Activated naive CD8-positive, alpha-beta T cell treated with anti-CD3 and anti-CD28 coated beads, Interleukin-2, amount 50 U/mL, for 24 hours (primary cell): ENCODE results near the gene TEX19.
"Not testable (repeated sequence)": the region's sequence is repeated elsewhere in the genome, so short reads cannot be mapped to it uniquely, and the experiment has no call there.

Experiments used
- ATAC-seq: fragments of 150-1000 bp; cut with Tn5 transposase; one replicate; pipeline ENCODE4 v1.10.0; 2021
- DNase-seq: peaks from one replicate; pipeline ENCODE4 v3.0.0; 2021
- H3K27ac Mint-ChIP-seq: one replicate; pipeline ENCODE4 v1.8.0; 2021; ENCODE audit warnings: mild to moderate bottlenecking, mixed read lengths
- H3K27me3 Mint-ChIP-seq: one replicate; pipeline ENCODE4 v1.8.0; 2021; ENCODE audit warnings: mixed read lengths
- H3K36me3 Mint-ChIP-seq: one replicate; pipeline ENCODE4 v1.8.0; 2021; ENCODE audit warnings: low read depth, mixed read lengths
- H3K4me1 Mint-ChIP-seq: one replicate; pipeline ENCODE4 v1.8.0; 2021; ENCODE audit warnings: mixed read lengths
- H3K4me3 Mint-ChIP-seq: one replicate; pipeline ENCODE4 v1.8.0; 2021; ENCODE audit warnings: mild to moderate bottlenecking, moderate library complexity, mixed read lengths
- H3K9me3 Mint-ChIP-seq: one replicate; pipeline ENCODE4 v1.8.0; 2021; ENCODE audit warnings: mixed read lengths

The TEX19 gene

GRCh38 chr17:82353484-82353883 lies 5.6 kb upstream of the TEX19 start:
- no peaks in the 10 kb centered on the region for H3K36me3 Mint-ChIP-seq
- H3K4me3 Mint-ChIP-seq, result no peak overlapping the region
- peaks cover 25% of the 10 kb centered on the region for H3K27me3 Mint-ChIP-seq
- H3K4me1 Mint-ChIP-seq, result peaks cover 6% of the 10 kb centered on the region
- DNase-seq (no peak), ATAC-seq (no peak)
- peaks cover 2% of the 10 kb centered on the region for H3K9me3 Mint-ChIP-seq
- no peak overlapping the region for H3K27ac Mint-ChIP-seq

GRCh38 chr17:82354804-82355308 lies 4.2 kb upstream of the TEX19 start:
- Mint-ChIP-seq H3K4me3 (no peak overlapping the region), H3K9me3 (peaks cover 6% of the 10 kb centered on the region), H3K36me3 (no peaks in the 10 kb centered on the region), H3K27me3 (peaks cover 23% of the 10 kb centered on the region), H3K27ac (no peak overlapping the region), H3K4me1 (peaks cover 9% of the 10 kb centered on the region)
- DNase-seq (no peak), ATAC-seq (no peak)

GRCh38 chr17:82355770-82356427 lies 3.1 kb upstream of the TEX19 start:
- H3K27ac Mint-ChIP-seq, result no peak overlapping the region
- peaks cover 23% of the 10 kb centered on the region for H3K27me3 Mint-ChIP-seq
- DNase-seq, result no peak
- peaks cover 9% of the 10 kb centered on the region for H3K4me1 Mint-ChIP-seq
- H3K36me3 Mint-ChIP-seq, result no peaks in the 10 kb centered on the region
- H3K9me3 Mint-ChIP-seq, result peaks cover 6% of the 10 kb centered on the region
- H3K4me3 Mint-ChIP-seq, result no peak overlapping the region
- no peak for ATAC-seq

DNA sequence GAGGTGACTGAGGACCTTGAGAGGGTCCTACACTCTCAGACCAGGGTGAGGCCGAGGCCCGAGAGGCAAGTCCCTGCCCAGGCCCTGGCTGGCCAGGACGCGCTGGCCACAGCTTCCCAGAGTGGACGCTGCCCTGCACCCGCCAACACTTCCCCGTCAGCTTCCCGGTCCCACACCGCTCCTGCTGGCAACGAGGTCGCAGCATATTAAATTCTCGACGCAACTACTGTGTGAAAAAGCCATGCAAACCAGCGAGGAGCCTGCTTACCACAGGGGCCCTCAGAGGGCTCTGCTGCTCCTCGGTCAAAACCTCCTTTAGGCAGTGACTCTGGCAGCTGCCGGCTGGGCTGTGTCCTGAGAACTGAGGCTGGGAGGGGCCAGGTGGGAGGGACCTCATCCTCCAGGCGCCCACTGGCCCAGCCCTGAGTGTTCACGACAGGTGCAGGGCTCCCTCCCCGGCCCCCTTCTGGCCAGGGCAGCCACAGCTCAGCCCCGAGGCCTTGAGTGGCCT lies 2.1 kb upstream of the TEX19 start:
- H3K36me3 Mint-ChIP-seq, result no peaks in the 10 kb centered on the region
- peaks cover 22% of the 10 kb centered on the region for H3K27me3 Mint-ChIP-seq
- H3K4me1 Mint-ChIP-seq, result peaks cover 9% of the 10 kb centered on the region
- H3K4me3 Mint-ChIP-seq, result no peak overlapping the region
- DNase-seq (no peak), ATAC-seq (no peak)
- H3K27ac Mint-ChIP-seq, result no peak overlapping the region
- peaks cover 6% of the 10 kb centered on the region for H3K9me3 Mint-ChIP-seq

DNA sequence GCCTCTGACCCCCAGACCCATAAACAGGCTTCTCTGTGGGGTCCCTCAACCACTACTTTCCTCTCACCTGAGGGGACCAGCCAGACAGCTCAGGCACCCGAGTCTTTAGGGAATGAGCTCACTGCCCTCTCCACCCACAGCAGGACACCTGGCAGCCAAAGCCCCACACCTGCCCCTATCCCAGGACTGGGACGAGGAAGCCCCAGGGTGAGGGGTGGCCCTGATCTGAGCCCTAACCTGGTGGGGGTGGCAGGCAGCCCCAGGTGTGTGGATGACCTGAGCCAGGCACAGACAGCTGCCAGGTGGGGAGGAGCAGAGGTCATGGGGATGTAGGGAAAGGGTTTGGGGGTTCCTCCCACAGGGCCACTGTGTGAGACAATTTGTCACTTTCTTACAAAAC lies 1.7 kb upstream of the TEX19 start:
- Mint-ChIP-seq H3K27ac (no peak overlapping the region), H3K9me3 (peaks cover 6% of the 10 kb centered on the region), H3K36me3 (no peaks in the 10 kb centered on the region), H3K4me1 (peaks cover 7% of the 10 kb centered on the region), H3K4me3 (no peak overlapping the region), H3K27me3 (peaks cover 22% of the 10 kb centered on the region)
- ATAC-seq (no peak), DNase-seq (no peak)

DNA sequence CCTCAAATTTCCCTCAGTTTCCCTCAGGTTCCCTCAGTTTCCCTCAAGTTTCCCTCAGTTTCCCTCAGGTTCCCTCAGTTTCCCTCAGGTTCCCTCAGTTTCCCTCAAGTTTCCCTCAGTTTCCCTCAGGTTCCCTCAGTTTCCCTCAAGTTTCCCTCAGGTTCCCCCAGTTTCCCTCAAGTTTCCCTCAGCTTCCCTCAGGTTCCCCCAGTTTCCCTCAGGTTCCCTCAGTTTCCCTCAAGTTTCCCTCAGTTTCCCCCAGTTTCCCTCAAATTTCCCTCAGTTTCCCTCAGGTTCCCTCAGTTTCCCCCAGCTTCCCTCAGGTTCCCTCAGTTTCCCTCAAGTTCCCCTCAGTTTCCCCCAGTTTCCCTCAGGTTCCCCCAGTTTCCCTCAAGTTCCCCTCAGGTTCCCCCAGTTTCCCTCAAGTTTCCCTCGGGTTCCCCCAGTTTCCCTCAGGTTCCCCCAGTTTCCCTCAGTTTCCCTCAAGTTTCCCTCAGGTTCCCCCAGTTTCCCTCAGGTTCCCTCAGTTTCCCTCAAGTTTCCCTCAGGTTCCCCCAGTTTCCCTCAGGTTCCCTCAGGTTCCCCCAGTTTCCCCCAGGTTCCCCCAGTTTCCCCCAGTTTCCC lies 516 bp downstream of the TEX19 start:
- peaks cover 22% of the 10 kb centered on the region for H3K27me3 Mint-ChIP-seq
- not testable (repeated sequence) for H3K4me1 Mint-ChIP-seq, ATAC-seq, H3K36me3 Mint-ChIP-seq, H3K9me3 Mint-ChIP-seq, H3K4me3 Mint-ChIP-seq, DNase-seq, H3K27ac Mint-ChIP-seq

- H3K36me3 Mint-ChIP-seq, result no peaks in the 10 kb centered on the region
- DNase-seq (no peak), ATAC-seq (no peak)
- H3K27me3 Mint-ChIP-seq, result peaks cover 12% of the 10 kb centered on the region
- peaks cover 10% of the 10 kb centered on the region for H3K4me1 Mint-ChIP-seq
- no peak overlapping the region for H3K4me3 Mint-ChIP-seq
- peaks cover 6% of the 10 kb centered on the region for H3K9me3 Mint-ChIP-seq
- H3K27ac Mint-ChIP-seq, result no peak overlapping the region
Measured at GRCh38 chr17:82361885-82362633, 3.0 kb downstream of the TEX19 start.

DNA sequence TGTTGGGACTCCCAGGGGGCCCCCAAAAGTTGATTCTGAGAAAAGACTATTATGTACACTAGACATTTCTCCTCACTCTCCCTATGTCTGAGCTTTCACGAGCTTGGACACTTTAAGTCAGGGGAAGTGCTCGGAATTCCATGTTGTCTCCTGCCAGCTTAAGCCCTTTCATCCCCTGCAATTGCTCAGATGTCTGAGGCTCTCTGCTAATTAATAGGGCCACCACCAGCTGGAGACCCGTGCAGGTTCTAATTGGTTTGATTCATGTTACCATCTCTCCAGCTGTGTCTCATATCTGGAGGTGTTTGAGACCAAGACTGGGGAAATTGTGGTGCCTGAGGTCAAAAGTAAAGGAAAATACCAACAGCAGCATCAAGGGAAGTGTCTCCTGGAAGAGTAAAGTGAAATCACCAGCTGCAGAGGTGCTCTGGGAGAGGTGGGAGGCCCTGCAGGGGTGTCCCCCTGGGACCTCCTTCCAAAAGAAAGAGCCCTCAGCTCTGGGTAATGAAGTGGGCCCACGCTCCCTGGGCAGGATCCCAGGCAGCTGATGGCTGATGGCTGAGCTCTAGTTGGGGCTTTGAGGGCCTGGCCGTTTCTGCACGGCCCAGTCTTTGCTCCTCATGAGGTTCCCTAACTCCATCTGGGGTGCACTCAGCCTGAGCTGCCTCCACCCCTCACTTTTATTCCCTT lies 6.7 kb downstream of the TEX19 start:
- no peak for ATAC-seq
- no peak for DNase-seq
- no peaks in the 10 kb centered on the region for H3K9me3 Mint-ChIP-seq
- no peak overlapping the region for H3K4me3 Mint-ChIP-seq
- peaks cover 16% of the 10 kb centered on the region for H3K27me3 Mint-ChIP-seq
- H3K4me1 Mint-ChIP-seq, result peaks cover 7% of the 10 kb centered on the region
- no peaks in the 10 kb centered on the region for H3K36me3 Mint-ChIP-seq
- no peak overlapping the region for H3K27ac Mint-ChIP-seq

DNA sequence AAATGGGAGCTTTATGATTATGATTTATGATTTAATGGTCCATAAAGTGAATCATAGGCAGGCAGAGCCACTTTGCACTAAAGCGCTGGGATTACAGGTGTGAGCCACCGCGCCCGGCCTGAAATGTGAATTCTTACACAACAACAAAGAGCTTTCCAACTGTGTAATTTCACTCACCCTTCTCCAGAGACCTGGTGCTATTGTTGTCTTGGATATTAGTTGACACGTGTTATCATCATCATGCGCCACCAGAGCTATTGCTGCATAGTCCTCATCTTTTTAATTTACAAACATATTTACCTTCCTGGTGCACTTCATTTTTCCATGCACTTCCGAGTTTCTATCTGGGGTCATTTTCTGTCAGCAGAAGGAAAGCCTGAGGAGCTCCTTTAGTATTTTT lies 7.7 kb downstream of the TEX19 start:
- H3K9me3 Mint-ChIP-seq, result no peaks in the 10 kb centered on the region
- no peak overlapping the region for H3K27ac Mint-ChIP-seq
- peaks cover 12% of the 10 kb centered on the region for H3K4me1 Mint-ChIP-seq

GRCh38 chr17:82367724-82368524 lies 8.9 kb downstream of the TEX19 start:
- peaks cover 27% of the 10 kb centered on the region for H3K27me3 Mint-ChIP-seq
- H3K9me3 Mint-ChIP-seq, result no peaks in the 10 kb centered on the region
- H3K4me1 Mint-ChIP-seq, result peaks cover 18% of the 10 kb centered on the region
- H3K36me3 Mint-ChIP-seq, result no peaks in the 10 kb centered on the region
- no peak overlapping the region for H3K27ac Mint-ChIP-seq
- DNase-seq (no peak), ATAC-seq (peak; percentile 53)
- no peak overlapping the region for H3K4me3 Mint-ChIP-seq

More for the DNA sequence above, 7.7 kb downstream of the TEX19 start:
- Mint-ChIP-seq H3K4me3 (no peak overlapping the region), H3K27me3 (peaks cover 22% of the 10 kb centered on the region), H3K36me3 (no peaks in the 10 kb centered on the region)
- DNase-seq, result no peak
- no peak for ATAC-seq

GRCh38 chr17:82369211-82369610 lies 10.2 kb downstream of the TEX19 start:
- ATAC-seq, result no peak
- no peaks in the 10 kb centered on the region for H3K36me3 Mint-ChIP-seq
- H3K4me3 Mint-ChIP-seq, result no peak overlapping the region
- no peaks in the 10 kb centered on the region for H3K9me3 Mint-ChIP-seq
- no peak for DNase-seq
- H3K27ac Mint-ChIP-seq, result no peak overlapping the region
- peaks cover 21% of the 10 kb centered on the region for H3K4me1 Mint-ChIP-seq
- peaks cover 35% of the 10 kb centered on the region for H3K27me3 Mint-ChIP-seq

- Mint-ChIP-seq H3K4me1 (peaks cover 19% of the 10 kb centered on the region), H3K4me3 (peak overlapping the region; percentile 42), H3K9me3 (no peaks in the 10 kb centered on the region), H3K27me3 (peaks cover 38% of the 10 kb centered on the region), H3K36me3 (no peaks in the 10 kb centered on the region), H3K27ac (no peak overlapping the region)
- no peak for DNase-seq
- ATAC-seq, result no peak
Measured at GRCh38 chr17:82370471-82371332, 11.7 kb downstream of the TEX19 start.
